Stimulated activated CD4-positive, alpha-beta T cell treated with anti-CD3 and anti-CD28 coated beads, TNF-alpha, amount 100 ng/mL, for 24 hours (primary cell): ENCODE data around the gene ANKRD34A.
A peak's percentile ranks its signal among the peaks of the same experiment; 100 is the strongest.

Source experiments
- DNase-seq, 3 experiments: peaks; one replicate each; pipeline ENCODE4 v3.0.0-alpha.2; 2020; ENCODE audit warnings: low read depth in 3 of 3

The ANKRD34A gene

GRCh38 chr1:145964328-145965118, at the start of gene ANKRD34A, which contains the start of gene POLR3GL:
ANKRD34A (minus strand) TSS chr1:145964575; CDS start chr1:145961759, 2,816 bp downstream.
POLR3GL (plus strand) TSS chr1:145964690; CDS start chr1:145974866, 10,176 bp downstream.
- peak; percentile 78 to 92 (median 88) for DNase-seq

GRCh38 chr1:146013559-146013922, 49.2 kb upstream of the ANKRD34A start:
- DNase-seq: no peak

- peak in 1 of 3 experiments; percentile 62 for DNase-seq
These were observed 48.6 kb upstream of the ANKRD34A start for GRCh38 chr1:146012703-146013558.

- no peak for DNase-seq
These were observed 45.9 kb upstream of the ANKRD34A start for GRCh38 chr1:146010126-146010738.

GRCh38 chr1:146007489-146008133, 43.2 kb upstream of the ANKRD34A start:
- DNase-seq: no peak

- DNase-seq: no peak
These were observed 37.3 kb upstream of the ANKRD34A start for GRCh38 chr1:146001709-146002108.

GRCh38 chr1:145999321-146000024, 35.1 kb upstream of the ANKRD34A start:
- DNase-seq: no peak

- no peak for DNase-seq
These were observed 33.3 kb upstream of the ANKRD34A start for GRCh38 chr1:145997718-145998023.

GRCh38 chr1:145997016-145997717, 32.8 kb upstream of the ANKRD34A start:
- DNase-seq: peak; percentile 22 to 41 (median 35)

GRCh38 chr1:145996433-145997015, 32.1 kb upstream of the ANKRD34A start, which contains the start of gene TXNIP:
TXNIP (minus strand) TSS chr1:145996579; CDS start chr1:145996266, 313 bp downstream.
- DNase-seq: peak; percentile 89 to 92 (median 90)

GRCh38 chr1:145995964-145996432, 31.6 kb upstream of the ANKRD34A start:
- DNase-seq: no peak

GRCh38 chr1:145995148-145995881, 30.9 kb upstream of the ANKRD34A start:
- DNase-seq: no peak

- DNase-seq: peak in 2 of 3 experiments; percentile 27 to 45
These were observed 30.2 kb upstream of the ANKRD34A start for GRCh38 chr1:145994391-145995120.

- DNase-seq: no peak
These were observed 29.4 kb upstream of the ANKRD34A start for GRCh38 chr1:145993618-145994390.

GRCh38 chr1:145992958-145993617, 28.7 kb upstream of the ANKRD34A start:
- DNase-seq: no peak

GRCh38 chr1:145992502-145992936, 28.1 kb upstream of the ANKRD34A start:
- no peak for DNase-seq
